Gastroesophageal sphincter (tissue), 3 donors: ENCODE measurements around the gene VPS13D.

Source experiments
- EP300 ChIP-seq: sonication (generic); formaldehyde crosslinking; IDR thresholded peaks from one replicate; pipeline ENCODE4 v1.6.1; 2017; ENCODE audit warnings: antibody characterized with exemption, mild to moderate bottlenecking
- POLR2A ChIP-seq, 2 donors: fragments of 450-650 bp; IDR thresholded peaks; one replicate each; pipeline ENCODE4 v1.6.1; 2017; ENCODE audit warnings: antibody characterized with exemption in 2 of 2, mild to moderate bottlenecking in 2 of 2, moderate library complexity in 1 of 2
- POLR2AphosphoS5 ChIP-seq: sonication (generic); formaldehyde crosslinking; IDR thresholded peaks from one replicate; pipeline ENCODE4 v1.6.1; 2017; ENCODE audit warnings: antibody characterized with exemption
- TF ChIP-seq, protein P1 (sequence below), 4 experiments: fragments of 200-600 bp in 2 of 4; fragments of 450-650 bp in 2 of 4; sonication (generic) in 1 of 4; IDR thresholded peaks; one replicate each; pipeline ENCODE4 v1.5.1; 2017 to 2019; ENCODE audit warnings: antibody characterized with exemption in 4 of 4, mild to moderate bottlenecking in 2 of 4, moderate library complexity in 2 of 4

DNA sequence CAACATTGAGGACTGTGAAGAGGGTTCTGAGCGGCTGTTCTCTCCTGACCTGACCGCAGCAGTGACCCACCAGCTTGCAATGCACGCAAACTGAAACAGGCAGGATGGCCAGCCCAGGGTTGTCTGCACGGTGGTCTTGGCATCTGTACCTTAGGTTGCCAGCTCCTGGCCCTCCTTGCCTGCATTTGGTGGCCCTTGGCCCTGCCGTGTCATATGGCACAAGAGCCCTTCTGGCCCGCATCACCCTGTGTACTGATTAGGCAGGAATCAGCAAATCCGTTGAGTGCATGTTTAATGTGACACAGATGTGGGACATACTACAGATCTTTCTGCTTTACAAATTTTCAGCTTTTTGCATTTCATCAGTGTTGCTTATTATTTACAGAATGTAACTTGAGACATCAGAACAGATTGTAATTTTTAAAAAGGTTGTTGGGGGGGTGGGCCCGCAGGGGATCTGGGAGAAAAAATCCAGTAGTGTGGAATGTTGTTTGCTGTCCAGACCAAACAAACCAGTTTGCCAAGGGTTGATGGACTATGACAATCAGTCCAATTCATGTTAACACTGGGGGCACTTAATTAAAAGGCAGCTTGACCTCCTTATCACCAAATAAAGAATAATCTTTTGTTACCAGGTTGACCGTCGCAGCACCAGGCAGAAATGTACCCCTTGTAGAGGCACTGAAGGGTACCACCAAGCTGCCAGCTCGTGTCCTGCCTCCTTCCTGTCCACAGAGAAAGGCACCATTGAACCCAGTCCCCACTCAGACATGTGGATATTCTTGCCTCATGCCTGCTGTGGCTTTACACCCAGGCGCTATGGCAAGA, 255.6 kb downstream of the VPS13D start:
- TF ChIP-seq, protein P1, sequence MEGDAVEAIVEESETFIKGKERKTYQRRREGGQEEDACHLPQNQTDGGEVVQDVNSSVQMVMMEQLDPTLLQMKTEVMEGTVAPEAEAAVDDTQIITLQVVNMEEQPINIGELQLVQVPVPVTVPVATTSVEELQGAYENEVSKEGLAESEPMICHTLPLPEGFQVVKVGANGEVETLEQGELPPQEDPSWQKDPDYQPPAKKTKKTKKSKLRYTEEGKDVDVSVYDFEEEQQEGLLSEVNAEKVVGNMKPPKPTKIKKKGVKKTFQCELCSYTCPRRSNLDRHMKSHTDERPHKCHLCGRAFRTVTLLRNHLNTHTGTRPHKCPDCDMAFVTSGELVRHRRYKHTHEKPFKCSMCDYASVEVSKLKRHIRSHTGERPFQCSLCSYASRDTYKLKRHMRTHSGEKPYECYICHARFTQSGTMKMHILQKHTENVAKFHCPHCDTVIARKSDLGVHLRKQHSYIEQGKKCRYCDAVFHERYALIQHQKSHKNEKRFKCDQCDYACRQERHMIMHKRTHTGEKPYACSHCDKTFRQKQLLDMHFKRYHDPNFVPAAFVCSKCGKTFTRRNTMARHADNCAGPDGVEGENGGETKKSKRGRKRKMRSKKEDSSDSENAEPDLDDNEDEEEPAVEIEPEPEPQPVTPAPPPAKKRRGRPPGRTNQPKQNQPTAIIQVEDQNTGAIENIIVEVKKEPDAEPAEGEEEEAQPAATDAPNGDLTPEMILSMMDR (IDR thresholded peaks at IDR 0.05), result no peak
- no peak for TF ChIP-seq POLR2A (IDR thresholded peaks at IDR 0.05)
- no peak for TF ChIP-seq EP300
- TF ChIP-seq POLR2AphosphoS5, result no peak
